Endothelial cell of umbilical vein (primary cell): ENCODE measurements around the gene ADA. TPM values are rescaled to one million over a fixed set of nuclear protein-coding genes. Genes with fewer than 3 reads are reported as not detected.
A peak's percentile ranks its signal among the peaks of the same experiment; 100 is the strongest.

Experiments used
- BruUV-seq: library from RNA; stranded (reverse); fragments of 400-500 nt; replicated peaks from 2 replicates; lab custom pipeline; 2021; lab: Mats Ljungman, UMichigan
- CTCF ChIA-PET: fragments of 300-600, 350-600 bp; sonication (Branson Sonifier 250); formaldehyde crosslinking; loops from one replicate; lab custom pipeline; 2021; ENCODE audit warnings: antibody characterized with exemption, inconsistent platforms; lab: Charles Lee
- POLR2A ChIA-PET: fragments of 300-600, 350-600 bp; sonication (Branson Sonifier 250); formaldehyde crosslinking; loops from one replicate; lab custom pipeline; 2021; ENCODE audit warnings: antibody characterized with exemption, inconsistent platforms; lab: Charles Lee
- DNase-seq: peaks from one replicate; pipeline ENCODE4 v3.0.0-alpha.2; 2011; ENCODE audit warnings: low read depth, low spot score
- FAIRE-seq: peaks from 2 replicates; lab custom pipeline; 2011; peaks lifted over from hg19 to GRCh38; lab: Jason Lieb, UNC
- H2AFZ ChIP-seq: 2 replicates; pipeline ENCODE4 v1.6.0; 2012; ENCODE audit warnings: low read depth, low read length, control low read depth, inconsistent platforms
- H3K27ac ChIP-seq: 2 replicates; pipeline ENCODE4 v1.5.1; 2011; ENCODE audit warnings: low read depth, mild to moderate bottlenecking, control low read depth, low read length, moderate library complexity; ENCODE audit not compliant: insufficient read depth
- H3K27me3 ChIP-seq, 2 experiments: 2 replicates each; pipeline versions ENCODE4 v1.6.0 to v1.6.1; 2011; ENCODE audit warnings: low read length in 2 of 2, mixed read lengths in 1 of 2; ENCODE audit not compliant: control insufficient read depth in 2 of 2, insufficient read depth in 2 of 2
- H3K36me3 ChIP-seq, 2 experiments: 2 replicates in 1 of 2; 3 replicates in 1 of 2; pipeline ENCODE4 v1.5.1; 2011; ENCODE audit warnings: low read length in 2 of 2, mild to moderate bottlenecking in 1 of 2, moderate library complexity in 1 of 2; ENCODE audit not compliant: control insufficient read depth in 2 of 2, insufficient read depth in 2 of 2; ENCODE audit errors: extremely low read depth in 1 of 2
- H3K4me1 ChIP-seq: 3 replicates; pipeline ENCODE4 v1.5.1; 2011; ENCODE audit warnings: mild to moderate bottlenecking, low read length; ENCODE audit not compliant: control insufficient read depth, insufficient read depth; ENCODE audit errors: extremely low read depth
- H3K4me2 ChIP-seq: 2 replicates; pipeline ENCODE4 v1.6.1; 2011; ENCODE audit warnings: low read length, control low read depth, mixed read lengths; ENCODE audit not compliant: insufficient read depth
- H3K4me3 ChIP-seq, 3 experiments: fragments of 200-600 bp in 1 of 3; sonication (generic), shearing (Covaris generic) in 1 of 3; replicated peaks in 1 of 3; 2 replicates each; pipeline ENCODE4 v1.5.1; 2011 to 2016; ENCODE audit warnings: control low read depth in 3 of 3, low read length in 3 of 3, mild to moderate bottlenecking in 2 of 3, inconsistent platforms in 1 of 3, low read depth in 1 of 3, moderate library complexity in 1 of 3; ENCODE audit not compliant: insufficient read depth in 1 of 3
- H3K79me2 ChIP-seq: 2 replicates; pipeline ENCODE4 v1.6.0; 2012; ENCODE audit warnings: low read length, inconsistent platforms; ENCODE audit not compliant: control insufficient read depth, insufficient read depth
- H3K9ac ChIP-seq: replicated peaks from 2 replicates; pipeline ENCODE3; 2011; ENCODE audit warnings: low read length, control low read depth; ENCODE audit not compliant: insufficient read depth; ENCODE audit errors: extremely low read depth
- H3K9me1 ChIP-seq: replicated peaks from 3 replicates; pipeline ENCODE4 v1.6.0; 2011; ENCODE audit warnings: mild to moderate bottlenecking, low read length; ENCODE audit not compliant: control insufficient read depth, insufficient read depth; ENCODE audit errors: extremely low read depth
- H3K9me3 ChIP-seq: replicated peaks from 2 replicates; pipeline ENCODE4 v1.5.1; 2012; ENCODE audit warnings: low read length, inconsistent platforms; ENCODE audit not compliant: control insufficient read depth, insufficient read depth
- H4K20me1 ChIP-seq: replicated peaks from 2 replicates; pipeline ENCODE3; 2011; ENCODE audit warnings: mild to moderate bottlenecking, low read length; ENCODE audit not compliant: control insufficient read depth, insufficient read depth; ENCODE audit errors: extremely low read depth
- EZH2 ChIP-seq: IDR thresholded peaks from 2 replicates; pipeline ENCODE4 v1.6.1; 2012; ENCODE audit warnings: borderline replicate concordance, low read depth, mild to moderate bottlenecking, moderate library complexity, low read length, inconsistent platforms; ENCODE audit not compliant: severe bottlenecking
- FOS ChIP-seq: IDR thresholded peaks from 2 replicates; pipeline ENCODE4 v1.6.1; 2011; ENCODE audit warnings: mild to moderate bottlenecking, low read length, moderate library complexity, borderline replicate concordance; ENCODE audit not compliant: insufficient read depth
- GATA2 ChIP-seq: IDR thresholded peaks from 2 replicates; pipeline ENCODE4 v1.7.0; 2011; ENCODE audit warnings: low read depth, mild to moderate bottlenecking, moderate library complexity, mixed read lengths, low read length; ENCODE audit not compliant: insufficient read length, insufficient read depth
- JUN ChIP-seq: IDR thresholded peaks from 2 replicates; pipeline ENCODE4 v1.6.1; 2011; ENCODE audit warnings: borderline replicate concordance, low read depth; ENCODE audit not compliant: insufficient read length, insufficient read depth
- MAX ChIP-seq: IDR thresholded peaks from 2 replicates; pipeline ENCODE4 v1.6.1; 2011; ENCODE audit not compliant: insufficient read depth, insufficient read length
- MYC ChIP-seq: IDR thresholded peaks from one replicate; pipeline ENCODE4 v1.6.1; 2011; ENCODE audit warnings: mild to moderate bottlenecking, low read depth, low read length
- POLR2A ChIP-seq: IDR thresholded peaks from 2 replicates; pipeline ENCODE4 v1.6.1; 2012; ENCODE audit warnings: low read depth, mild to moderate bottlenecking, control low read depth, low read length
- POLR2AphosphoS5 ChIP-seq: IDR thresholded peaks from 2 replicates; pipeline ENCODE4 v1.6.1; 2012; ENCODE audit warnings: low read depth, mild to moderate bottlenecking, control low read depth, low read length, moderate library complexity; ENCODE audit not compliant: insufficient read depth
- dilution Hi-C: fragments of 300-500 bp; cut with MboI; formaldehyde crosslinking; loops from one replicate; pipeline ENCODE4 v1.15.0; 2019; ENCODE audit warnings: low sequenced_read_pairs; ENCODE audit not compliant: extremely low pct_ligation_motif_present
- intact Hi-C: fragments of 100-400 bp; cut with micrococcal nuclease; formaldehyde crosslinking; loops from one replicate; pipeline ENCODE4 v1.10.0; 2022
- polyA plus RNA-seq, 4 experiments: library from polyadenylated mRNA; depleted of rRNA in 3 of 4; stranded (reverse) in 3 of 4; unstranded in 1 of 4; fragments of >200 nt; gene quantifications; 2 replicates each; pipeline versions ENCODE4 v1.2.1 to v1.2.3, GENCODE V29; 2011 to 2012; ENCODE audit warnings: missing spikeins in 1 of 4
- total RNA-seq: library from RNA; stranded (reverse); gene quantifications from 2 replicates; pipeline ENCODE4 v1.2.3, GENCODE V29; 2021
- TF ChIP-seq, protein P1 (sequence below), 2 donors: IDR thresholded peaks; 1 replicate in 1 of 2; 2 replicates in 1 of 2; pipeline ENCODE4 v1.5.1; 2011; ENCODE audit warnings: low read length in 2 of 2, mild to moderate bottlenecking in 2 of 2, moderate library complexity in 2 of 2, control low read depth in 1 of 2, inconsistent platforms in 1 of 2, low read depth in 1 of 2; ENCODE audit not compliant: insufficient read depth in 1 of 2; ENCODE audit errors: extremely low read depth in 1 of 2

The ADA gene
- total and polyA plus RNA-seq, 2 donors (not counting 3 experiments of a cell fraction or from before 2014, with no cell fraction given): 26.3 to 33.1 TPM

DNA sequence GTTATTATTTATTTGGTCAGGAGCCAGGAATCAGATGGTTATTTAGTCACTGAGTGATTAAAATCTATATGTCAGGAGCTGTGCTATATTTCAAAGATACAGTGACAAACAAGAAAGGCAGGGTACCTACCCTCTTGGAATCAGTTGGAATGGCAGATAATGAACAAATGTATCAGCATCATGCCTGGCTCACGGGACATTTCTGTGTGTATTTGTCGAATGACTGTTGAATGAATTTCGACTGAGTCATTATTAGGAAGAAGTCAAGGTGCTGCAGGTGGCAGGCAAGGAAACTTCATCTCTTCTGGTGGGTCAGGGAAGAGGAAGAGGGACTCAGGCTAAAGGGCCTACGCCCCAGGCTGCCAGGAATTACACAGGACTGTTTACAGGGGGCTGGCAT lies 55.5 kb downstream of the ADA start:
- peak; percentile 44 for FAIRE-seq
- dilution Hi-C loops: no loop called here

More for the DNA sequence above, 55.5 kb downstream of the ADA start:
- H3K9me1 ChIP-seq: no peaks in the 10 kb centered on the region
- CTCF ChIA-PET: interaction anchor here (0.7 kb wide), 1 partner anchor 12 kb away, joined by 3 read pairs; no protein-coding TSS in a partner anchor
- no peaks in the 10 kb centered on the region for H4K20me1 ChIP-seq
- POLR2A ChIA-PET: no interaction called here
- no peaks in the 10 kb centered on the region for H3K9me3 ChIP-seq
- peak overlapping the region; percentile 16 for H3K27ac ChIP-seq
- intact Hi-C loops: no loop called here
- BruUV-seq: no TSS peak
- peaks cover 68% of the 10 kb centered on the region for H3K4me1 ChIP-seq
- DNase-seq: no peak
- no peak overlapping the region for H2AFZ ChIP-seq
- no peaks in the 10 kb centered on the region for H3K27me3 ChIP-seq
- TF ChIP-seq, protein P1, sequence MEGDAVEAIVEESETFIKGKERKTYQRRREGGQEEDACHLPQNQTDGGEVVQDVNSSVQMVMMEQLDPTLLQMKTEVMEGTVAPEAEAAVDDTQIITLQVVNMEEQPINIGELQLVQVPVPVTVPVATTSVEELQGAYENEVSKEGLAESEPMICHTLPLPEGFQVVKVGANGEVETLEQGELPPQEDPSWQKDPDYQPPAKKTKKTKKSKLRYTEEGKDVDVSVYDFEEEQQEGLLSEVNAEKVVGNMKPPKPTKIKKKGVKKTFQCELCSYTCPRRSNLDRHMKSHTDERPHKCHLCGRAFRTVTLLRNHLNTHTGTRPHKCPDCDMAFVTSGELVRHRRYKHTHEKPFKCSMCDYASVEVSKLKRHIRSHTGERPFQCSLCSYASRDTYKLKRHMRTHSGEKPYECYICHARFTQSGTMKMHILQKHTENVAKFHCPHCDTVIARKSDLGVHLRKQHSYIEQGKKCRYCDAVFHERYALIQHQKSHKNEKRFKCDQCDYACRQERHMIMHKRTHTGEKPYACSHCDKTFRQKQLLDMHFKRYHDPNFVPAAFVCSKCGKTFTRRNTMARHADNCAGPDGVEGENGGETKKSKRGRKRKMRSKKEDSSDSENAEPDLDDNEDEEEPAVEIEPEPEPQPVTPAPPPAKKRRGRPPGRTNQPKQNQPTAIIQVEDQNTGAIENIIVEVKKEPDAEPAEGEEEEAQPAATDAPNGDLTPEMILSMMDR (IDR thresholded peaks at IDR 0.05; ENCODE audit: extremely low read depth in 1 of 2, insufficient read depth in 1 of 2, low read depth in 1 of 2, low read length in 2 of 2): no peak
- TF ChIP-seq POLR2AphosphoS5 (no peak), POLR2A (no peak), FOS (no peak), MAX (no peak), GATA2 (no peak), EZH2 (no peak), JUN (no peak), MYC (no peak)
- H3K79me2 ChIP-seq: peaks cover 79% of the 10 kb centered on the region
- no peak overlapping the region for H3K9ac ChIP-seq
- no peak overlapping the region for H3K4me2 ChIP-seq
- H3K36me3 ChIP-seq: peaks cover 5 to 13% of the 10 kb centered on the region in 2 experiments
- H3K4me3 ChIP-seq: no peak overlapping the region
